Endothelial cell of umbilical vein (primary cell): ENCODE data around the gene C1orf159. TPM values are rescaled to one million over a fixed set of nuclear protein-coding genes. Genes with fewer than 3 reads are reported as not detected.

ENCODE experiments used
- BruUV-seq: library from RNA; stranded (reverse); fragments of 400-500 nt; replicated peaks from 2 replicates; lab custom pipeline; 2021; lab: Mats Ljungman, UMichigan
- CTCF ChIA-PET: fragments of 300-600, 350-600 bp; sonication (Branson Sonifier 250); formaldehyde crosslinking; loops from one replicate; lab custom pipeline; 2021; ENCODE audit warnings: antibody characterized with exemption, inconsistent platforms; lab: Charles Lee
- POLR2A ChIA-PET: fragments of 300-600, 350-600 bp; sonication (Branson Sonifier 250); formaldehyde crosslinking; loops from one replicate; lab custom pipeline; 2021; ENCODE audit warnings: antibody characterized with exemption, inconsistent platforms; lab: Charles Lee
- DNase-seq: peaks from one replicate; pipeline ENCODE4 v3.0.0-alpha.2; 2011; ENCODE audit warnings: low read depth, low spot score
- FAIRE-seq: peaks from 2 replicates; lab custom pipeline; 2011; peaks lifted over from hg19 to GRCh38; lab: Jason Lieb, UNC
- H2AFZ ChIP-seq: 2 replicates; pipeline ENCODE4 v1.6.0; 2012; ENCODE audit warnings: low read depth, low read length, control low read depth, inconsistent platforms
- H3K27ac ChIP-seq: 2 replicates; pipeline ENCODE4 v1.5.1; 2011; ENCODE audit warnings: low read depth, mild to moderate bottlenecking, control low read depth, low read length, moderate library complexity; ENCODE audit not compliant: insufficient read depth
- H3K27me3 ChIP-seq, 2 experiments: 2 replicates each; pipeline versions ENCODE4 v1.6.0 to v1.6.1; 2011; ENCODE audit warnings: low read length in 2 of 2, mixed read lengths in 1 of 2; ENCODE audit not compliant: control insufficient read depth in 2 of 2, insufficient read depth in 2 of 2
- H3K36me3 ChIP-seq, 2 experiments: 2 replicates in 1 of 2; 3 replicates in 1 of 2; pipeline ENCODE4 v1.5.1; 2011; ENCODE audit warnings: low read length in 2 of 2, mild to moderate bottlenecking in 1 of 2, moderate library complexity in 1 of 2; ENCODE audit not compliant: control insufficient read depth in 2 of 2, insufficient read depth in 2 of 2; ENCODE audit errors: extremely low read depth in 1 of 2
- H3K4me1 ChIP-seq: 3 replicates; pipeline ENCODE4 v1.5.1; 2011; ENCODE audit warnings: mild to moderate bottlenecking, low read length; ENCODE audit not compliant: control insufficient read depth, insufficient read depth; ENCODE audit errors: extremely low read depth
- H3K4me2 ChIP-seq: 2 replicates; pipeline ENCODE4 v1.6.1; 2011; ENCODE audit warnings: low read length, control low read depth, mixed read lengths; ENCODE audit not compliant: insufficient read depth
- H3K4me3 ChIP-seq, 3 experiments: fragments of 200-600 bp in 1 of 3; sonication (generic), shearing (Covaris generic) in 1 of 3; replicated peaks in 1 of 3; 2 replicates each; pipeline ENCODE4 v1.5.1; 2011 to 2016; ENCODE audit warnings: control low read depth in 3 of 3, low read length in 3 of 3, mild to moderate bottlenecking in 2 of 3, inconsistent platforms in 1 of 3, low read depth in 1 of 3, moderate library complexity in 1 of 3; ENCODE audit not compliant: insufficient read depth in 1 of 3
- H3K79me2 ChIP-seq: 2 replicates; pipeline ENCODE4 v1.6.0; 2012; ENCODE audit warnings: low read length, inconsistent platforms; ENCODE audit not compliant: control insufficient read depth, insufficient read depth
- H3K9ac ChIP-seq: replicated peaks from 2 replicates; pipeline ENCODE3; 2011; ENCODE audit warnings: low read length, control low read depth; ENCODE audit not compliant: insufficient read depth; ENCODE audit errors: extremely low read depth
- H3K9me1 ChIP-seq: replicated peaks from 3 replicates; pipeline ENCODE4 v1.6.0; 2011; ENCODE audit warnings: mild to moderate bottlenecking, low read length; ENCODE audit not compliant: control insufficient read depth, insufficient read depth; ENCODE audit errors: extremely low read depth
- H3K9me3 ChIP-seq: replicated peaks from 2 replicates; pipeline ENCODE4 v1.5.1; 2012; ENCODE audit warnings: low read length, inconsistent platforms; ENCODE audit not compliant: control insufficient read depth, insufficient read depth
- H4K20me1 ChIP-seq: replicated peaks from 2 replicates; pipeline ENCODE3; 2011; ENCODE audit warnings: mild to moderate bottlenecking, low read length; ENCODE audit not compliant: control insufficient read depth, insufficient read depth; ENCODE audit errors: extremely low read depth
- CTCF ChIP-seq, 2 donors: IDR thresholded peaks; 1 replicate in 1 of 2; 2 replicates in 1 of 2; pipeline ENCODE4 v1.5.1; 2011; ENCODE audit warnings: low read length in 2 of 2, mild to moderate bottlenecking in 2 of 2, moderate library complexity in 2 of 2, control low read depth in 1 of 2, inconsistent platforms in 1 of 2, low read depth in 1 of 2; ENCODE audit not compliant: insufficient read depth in 1 of 2; ENCODE audit errors: extremely low read depth in 1 of 2
- EZH2 ChIP-seq: IDR thresholded peaks from 2 replicates; pipeline ENCODE4 v1.6.1; 2012; ENCODE audit warnings: borderline replicate concordance, low read depth, mild to moderate bottlenecking, moderate library complexity, low read length, inconsistent platforms; ENCODE audit not compliant: severe bottlenecking
- FOS ChIP-seq: IDR thresholded peaks from 2 replicates; pipeline ENCODE4 v1.6.1; 2011; ENCODE audit warnings: mild to moderate bottlenecking, low read length, moderate library complexity, borderline replicate concordance; ENCODE audit not compliant: insufficient read depth
- GATA2 ChIP-seq: IDR thresholded peaks from 2 replicates; pipeline ENCODE4 v1.7.0; 2011; ENCODE audit warnings: low read depth, mild to moderate bottlenecking, moderate library complexity, mixed read lengths, low read length; ENCODE audit not compliant: insufficient read length, insufficient read depth
- JUN ChIP-seq: IDR thresholded peaks from 2 replicates; pipeline ENCODE4 v1.6.1; 2011; ENCODE audit warnings: borderline replicate concordance, low read depth; ENCODE audit not compliant: insufficient read length, insufficient read depth
- MAX ChIP-seq: IDR thresholded peaks from 2 replicates; pipeline ENCODE4 v1.6.1; 2011; ENCODE audit not compliant: insufficient read depth, insufficient read length
- MYC ChIP-seq: IDR thresholded peaks from one replicate; pipeline ENCODE4 v1.6.1; 2011; ENCODE audit warnings: mild to moderate bottlenecking, low read depth, low read length
- POLR2A ChIP-seq: IDR thresholded peaks from 2 replicates; pipeline ENCODE4 v1.6.1; 2012; ENCODE audit warnings: low read depth, mild to moderate bottlenecking, control low read depth, low read length
- POLR2AphosphoS5 ChIP-seq: IDR thresholded peaks from 2 replicates; pipeline ENCODE4 v1.6.1; 2012; ENCODE audit warnings: low read depth, mild to moderate bottlenecking, control low read depth, low read length, moderate library complexity; ENCODE audit not compliant: insufficient read depth
- dilution Hi-C: fragments of 300-500 bp; cut with MboI; formaldehyde crosslinking; loops from one replicate; pipeline ENCODE4 v1.15.0; 2019; ENCODE audit warnings: low sequenced_read_pairs; ENCODE audit not compliant: extremely low pct_ligation_motif_present
- intact Hi-C: fragments of 100-400 bp; cut with micrococcal nuclease; formaldehyde crosslinking; loops from one replicate; pipeline ENCODE4 v1.10.0; 2022
- polyA plus RNA-seq, 4 experiments: library from polyadenylated mRNA; depleted of rRNA in 3 of 4; stranded (reverse) in 3 of 4; unstranded in 1 of 4; fragments of >200 nt; gene quantifications; 2 replicates each; pipeline versions ENCODE4 v1.2.1 to v1.2.3, GENCODE V29; 2011 to 2012; ENCODE audit warnings: missing spikeins in 1 of 4
- total RNA-seq: library from RNA; stranded (reverse); gene quantifications from 2 replicates; pipeline ENCODE4 v1.2.3, GENCODE V29; 2021

Gene C1orf159
- total and polyA plus RNA-seq, 2 donors (not counting 3 experiments of a cell fraction or from before 2014, with no cell fraction given) = 16.1 to 20.1 TPM

DNA sequence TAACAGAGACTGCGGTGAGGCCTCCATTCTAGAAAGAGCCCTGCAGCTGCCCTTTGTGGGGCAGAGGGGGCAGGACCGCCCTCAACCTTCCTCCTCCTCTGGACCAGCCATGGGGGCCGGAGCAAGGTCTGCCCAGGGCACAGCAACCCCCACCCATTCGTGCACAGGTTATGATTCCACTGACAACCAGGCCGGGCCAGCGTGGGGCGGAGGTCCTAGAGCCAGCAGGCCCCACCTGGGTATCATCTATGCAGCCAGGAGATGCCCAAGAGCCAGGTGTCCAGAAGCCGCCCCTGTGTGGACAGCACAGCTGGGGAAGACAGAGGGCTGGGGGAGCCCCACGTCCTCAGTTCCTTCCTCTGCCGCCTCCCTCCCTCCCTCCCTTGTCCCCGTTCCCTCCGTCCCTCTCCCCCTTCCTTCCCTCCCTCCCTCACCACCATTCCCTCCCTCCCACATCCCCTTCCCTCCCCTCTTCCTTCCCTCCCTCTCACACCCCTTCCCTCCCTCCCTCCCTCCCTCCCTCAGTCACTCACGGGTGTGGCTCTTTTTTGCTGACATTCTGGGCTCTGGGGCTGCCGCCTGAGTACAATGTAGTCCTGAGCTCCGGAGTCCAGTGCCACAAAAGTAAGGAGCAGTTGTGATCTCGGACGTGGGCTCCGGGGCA is 54.1 kb downstream of the C1orf159 start:
- no TSS peak for BruUV-seq
- DNase-seq = no peak
- no peak overlapping the region for H3K9ac ChIP-seq
- H3K27ac ChIP-seq = no peak overlapping the region
- H3K4me3 ChIP-seq = no peak overlapping the region
- peaks cover 0 to 10% of the 10 kb centered on the region in 2 experiments for H3K27me3 ChIP-seq
- H2AFZ ChIP-seq = no peak overlapping the region
- FAIRE-seq = no peak
- dilution Hi-C loops (no loop called here), intact Hi-C loops (loop anchor here (1.0 to 5.0 kb wide), 2 partner anchors 55 to 78 kb away; partner anchors contain the start of gene C1orf159)
- TF ChIP-seq CTCF (IDR thresholded peaks at IDR 0.05; ENCODE audit: extremely low read depth in 1 of 2, insufficient read depth in 1 of 2, low read depth in 1 of 2, low read length in 2 of 2) = no peak
- no peak for TF ChIP-seq EZH2
- no peak for TF ChIP-seq POLR2A
- TF ChIP-seq MAX = no peak
- no peak for TF ChIP-seq GATA2
- TF ChIP-seq FOS = no peak
- no peak for TF ChIP-seq POLR2AphosphoS5
- no peak for TF ChIP-seq MYC
- TF ChIP-seq JUN = no peak
- H3K79me2 ChIP-seq = no peaks in the 10 kb centered on the region
- ChIA-PET POLR2A (no interaction called here), CTCF (interaction anchor here (0.6 to 2.9 kb wide), 2 partner anchors 43 to 78 kb away, joined by 3 to 53 read pairs; no protein-coding TSS in a partner anchor)
- H3K9me3 ChIP-seq = no peaks in the 10 kb centered on the region
- H4K20me1 ChIP-seq = no peaks in the 10 kb centered on the region
- no peaks in the 10 kb centered on the region for H3K9me1 ChIP-seq
- H3K36me3 ChIP-seq = no peaks in the 10 kb centered on the region
- H3K4me1 ChIP-seq = peaks cover 16% of the 10 kb centered on the region
- no peak overlapping the region for H3K4me2 ChIP-seq
